GM12875 (cell line): Measurements from ENCODE around the gene FAM83E.

Experiments
- H3K4me3 ChIP-seq: one replicate; pipeline ENCODE4 v1.5.1; 2011; ENCODE audit warnings: low read depth, low read length, control low read depth
- CTCF ChIP-seq: IDR thresholded peaks from 2 replicates; pipeline ENCODE4 v1.5.1; 2011; ENCODE audit warnings: low read depth, mild to moderate bottlenecking, control low read depth, inconsistent platforms, low read length, moderate library complexity, borderline replicate concordance; ENCODE audit not compliant: insufficient read depth

FAM83E gene

GRCh38 chr19:48596679-48597465, 18.0 kb downstream of the FAM83E start:
- TF ChIP-seq CTCF = no peak
- H3K4me3 ChIP-seq = peak overlapping the region; percentile 5

- no peak for TF ChIP-seq CTCF
- no peak overlapping the region for H3K4me3 ChIP-seq
These were observed 18.6 kb downstream of the FAM83E start for GRCh38 chr19:48596237-48596636.

- H3K4me3 ChIP-seq = no peak overlapping the region
- TF ChIP-seq CTCF = no peak
These were observed 19.0 kb downstream of the FAM83E start for GRCh38 chr19:48595833-48596232.

GRCh38 chr19:48595171-48595570, 19.7 kb downstream of the FAM83E start:
- H3K4me3 ChIP-seq = no peak overlapping the region

GRCh38 chr19:48591021-48591420, 23.9 kb downstream of the FAM83E start:
- TF ChIP-seq CTCF = no peak
- no peak overlapping the region for H3K4me3 ChIP-seq

More at GRCh38 chr19:48595171-48595570, 19.7 kb downstream of the FAM83E start:
- no peak for TF ChIP-seq CTCF

GRCh38 chr19:48588670-48589401, 26.0 kb downstream of the FAM83E start:
- peak overlapping the region; percentile 17 for H3K4me3 ChIP-seq
- TF ChIP-seq CTCF = peak; percentile 97

GRCh38 chr19:48587387-48587786, 27.5 kb downstream of the FAM83E start:
- TF ChIP-seq CTCF = no peak
- H3K4me3 ChIP-seq = no peak overlapping the region
